Spleen (tissue), 7 donors: ENCODE data around the gene PSME2.

ENCODE experiments used
- CTCF ChIP-seq, 11 experiments: fragments of 200-600 bp in 7 of 11; fragments of 450-650 bp in 4 of 11; sonication (generic) in 4 of 11; IDR thresholded peaks in 8 of 11; conservative IDR thresholded peaks in 3 of 11; 1 replicate in 7 of 11; 2 replicates in 4 of 11; pipeline versions ENCODE4 v1.4.0 to v1.8.0; 2016 to 2021; ENCODE audit warnings: antibody characterized with exemption in 11 of 11, inconsistent platforms in 4 of 11, mild to moderate bottlenecking in 1 of 11
- POLR2A ChIP-seq, 3 donors: fragments of 450-650 bp; IDR thresholded peaks; one replicate each; pipeline ENCODE4 v1.5.1; 2017; ENCODE audit warnings: antibody characterized with exemption in 3 of 3, mild to moderate bottlenecking in 1 of 3
- donor health status: DM: no; HTN: no; CAD: no; lungs with moderate emphysema.
- donor health status: DM: no; HTN: no; CAD: no.
- donor health status: DM: no; HTN: no; CAD: no.

GRCh38 chr14:24130717-24131548 lies 15.5 kb downstream of the PSME2 start:
- TF ChIP-seq CTCF (IDR thresholded peaks at IDR 0.05 in 8 of 11, conservative IDR thresholded peaks at IDR 0.05 in 3 of 11) (no peak), POLR2A (IDR thresholded peaks at IDR 0.05) (no peak)
